B cell (primary cell): ENCODE data around the gene CCDC187. TPM values are rescaled to one million over a fixed set of nuclear protein-coding genes. Genes with fewer than 3 reads are reported as not detected.
"Not testable (repeated sequence)": the region's sequence is repeated elsewhere in the genome, so short reads cannot be mapped to it uniquely, and the experiment has no call there.

Source experiments
- ATAC-seq: fragments of 200-7000 bp; cut with Tn5 transposase; one replicate; pipeline ENCODE4 v1.10.0; 2021; ENCODE audit warnings: low read depth, mild to moderate bottlenecking, moderate number of reproducible peaks, moderate library complexity
- CTCF ChIA-PET: fragments of 350-600 bp; sonication (Branson Sonifier 250); formaldehyde crosslinking; loops from one replicate; lab custom pipeline; 2021; ENCODE audit warnings: antibody characterized with exemption, inconsistent platforms; lab: Charles Lee
- POLR2A ChIA-PET: fragments of 350-600 bp; sonication (Branson Sonifier 250); formaldehyde crosslinking; loops from one replicate; lab custom pipeline; 2021; ENCODE audit warnings: antibody characterized with exemption; lab: Charles Lee
- DNase-seq: peaks from one replicate; pipeline ENCODE4 v3.0.0; 2013
- H2AFZ ChIP-seq: 2 replicates; pipeline ENCODE4 v1.6.1; 2012; ENCODE audit warnings: mild to moderate bottlenecking, low read depth, low read length; ENCODE audit not compliant: insufficient read depth, poor library complexity, severe bottlenecking
- H3K27ac ChIP-seq, 2 donors: 1 replicate in 1 of 2; 2 replicates in 1 of 2; pipeline ENCODE4 v1.5.1; 2012 to 2013; ENCODE audit warnings: low read length in 2 of 2, mild to moderate bottlenecking in 2 of 2, moderate library complexity in 1 of 2
- H3K27me3 ChIP-seq, 4 experiments: fragments of 200-600 bp in 1 of 4; sonication (generic) in 1 of 4; replicated peaks in 1 of 4; 1 replicate in 2 of 4; 2 replicates in 2 of 4; pipeline versions ENCODE4 v1.6.1 to v1.7.0; 2013 to 2016; ENCODE audit warnings: low read length in 3 of 4, mild to moderate bottlenecking in 2 of 4, mixed read lengths in 1 of 4, moderate library complexity in 1 of 4; ENCODE audit not compliant: insufficient read depth in 4 of 4, control insufficient read depth in 3 of 4; ENCODE audit errors: control extremely low read depth in 1 of 4
- H3K36me3 ChIP-seq, 2 experiments: replicated peaks in 1 of 2; 1 replicate in 1 of 2; 2 replicates in 1 of 2; pipeline versions ENCODE4 v1.6.1 to v1.7.1; 2013; ENCODE audit warnings: low read length in 1 of 2; ENCODE audit not compliant: insufficient read depth in 2 of 2, control insufficient read depth in 1 of 2; ENCODE audit errors: control extremely low read depth in 1 of 2, extremely low read depth in 1 of 2
- H3K4me1 ChIP-seq, 2 donors: fragments of 200-600 bp in 1 of 2; sonication (generic) in 1 of 2; 1 replicate in 1 of 2; 2 replicates in 1 of 2; pipeline versions ENCODE4 v1.5.1 to v1.6.1; 2013 to 2017; ENCODE audit warnings: low read length in 2 of 2; ENCODE audit not compliant: control insufficient read depth in 2 of 2, insufficient read depth in 2 of 2
- H3K4me2 ChIP-seq: replicated peaks from 2 replicates; pipeline ENCODE3; 2012; ENCODE audit warnings: mild to moderate bottlenecking, low read depth, low read length; ENCODE audit not compliant: poor library complexity, severe bottlenecking
- H3K4me3 ChIP-seq, 5 experiments: fragments of 200-600 bp in 1 of 5; sonication (generic) in 1 of 5; 1 replicate in 3 of 5; 2 replicates in 2 of 5; pipeline versions ENCODE4 v1.5.1 to v1.7.0; 2011 to 2016; ENCODE audit warnings: low read length in 4 of 5, mild to moderate bottlenecking in 4 of 5, low read depth in 2 of 5, control low read depth in 1 of 5, moderate library complexity in 1 of 5; ENCODE audit not compliant: insufficient read depth in 1 of 5; ENCODE audit errors: control extremely low read depth in 1 of 5, extremely low read depth in 1 of 5
- H3K79me2 ChIP-seq: fragments of 200-600 bp; sonication (generic); one replicate; pipeline ENCODE4 v1.6.0; 2016; ENCODE audit warnings: low read length; ENCODE audit not compliant: control insufficient read depth, insufficient read depth
- H3K9ac ChIP-seq: fragments of 200-600 bp; sonication (generic); 2 replicates; pipeline ENCODE4 v1.6.1; 2017; ENCODE audit warnings: mild to moderate bottlenecking, low read length, moderate library complexity
- H3K9me3 ChIP-seq, 3 donors: one replicate each; pipeline versions ENCODE4 v1.6.1 to v1.7.1; 2013; ENCODE audit warnings: low read length in 2 of 3; ENCODE audit not compliant: control insufficient read depth in 2 of 3, insufficient read depth in 1 of 3; ENCODE audit errors: control extremely low read depth in 1 of 3
- H4K20me1 ChIP-seq: 2 replicates; pipeline ENCODE4 v1.6.0; 2012; ENCODE audit warnings: mild to moderate bottlenecking, low read length; ENCODE audit not compliant: insufficient read depth, control insufficient read depth, poor library complexity, severe bottlenecking
- H3K27ac Mint-ChIP-seq: one replicate; pipeline ENCODE4 v1.8.0; 2021; ENCODE audit warnings: mixed read lengths
- H3K27me3 Mint-ChIP-seq: one replicate; pipeline ENCODE4 v1.8.0; 2021; ENCODE audit warnings: mixed read lengths
- H3K4me1 Mint-ChIP-seq: one replicate; pipeline ENCODE4 v1.8.0; 2021; ENCODE audit warnings: mixed read lengths
- H3K4me3 Mint-ChIP-seq: one replicate; pipeline ENCODE4 v1.8.0; 2021; ENCODE audit warnings: mixed read lengths
- H3K9me3 Mint-ChIP-seq: one replicate; pipeline ENCODE4 v1.8.0; 2022; ENCODE audit warnings: mixed read lengths; ENCODE audit not compliant: insufficient read depth
- CTCF ChIP-seq: fragments of 200-600 bp; IDR thresholded peaks from one replicate; pipeline ENCODE4 v1.8.0; 2022; ENCODE audit warnings: antibody characterized with exemption, mild to moderate bottlenecking
- EZH2 ChIP-seq: IDR thresholded peaks from 2 replicates; pipeline ENCODE4 v1.6.1; 2012; ENCODE audit warnings: borderline replicate concordance, low read depth, mild to moderate bottlenecking, moderate library complexity, low read length; ENCODE audit not compliant: insufficient read depth, poor library complexity, severe bottlenecking
- WGBS: methylation state at CpG from one replicate; pipeline ENCODE4 v1.1.5; 2013; ENCODE audit warnings: missing lambda C conversion rate; ENCODE audit not compliant: insufficient coverage; 5-methylcytosine and 5-hydroxymethylcytosine counted together
- intact Hi-C: fragments of 100-400 bp; cut with micrococcal nuclease; formaldehyde crosslinking; loops from one replicate; pipeline ENCODE4 v1.10.0; 2022
- polyA plus RNA-seq: library from polyadenylated mRNA; depleted of rRNA; stranded (reverse); fragments of >200 nt; gene quantifications from 2 replicates; pipeline ENCODE4 v1.2.3, GENCODE V29; 2012
- total RNA-seq, 2 donors: library from RNA; stranded (reverse); fragments of 120-200 nt in 1 of 2; gene quantifications; 1 replicate in 1 of 2; 2 replicates in 1 of 2; pipeline versions ENCODE4 v1.2.3 to v1.2.4, GENCODE V29; 2013 to 2022

CCDC187 gene
- total and polyA plus RNA-seq, 2 donors (not counting 1 experiment from before 2014, with no cell fraction given): 1.5 to 7.6 TPM

- H2AFZ ChIP-seq: no peak overlapping the region
- H3K36me3 ChIP-seq: no peaks in the 10 kb centered on the region
- no peaks in the 10 kb centered on the region for H3K4me1 Mint-ChIP-seq
- TF ChIP-seq EZH2 (no peak), CTCF (no peak)
- ChIA-PET POLR2A (no interaction called here), CTCF (no interaction called here)
- no peaks in the 10 kb centered on the region for H3K79me2 ChIP-seq
- no peak for DNase-seq
- H3K9me3 ChIP-seq: no peaks in the 10 kb centered on the region
- H3K4me2 ChIP-seq: no peak overlapping the region
- no peaks in the 10 kb centered on the region for H3K27me3 ChIP-seq
- no peaks in the 10 kb centered on the region for H4K20me1 ChIP-seq
- H3K27ac Mint-ChIP-seq: no peak overlapping the region
- H3K27me3 Mint-ChIP-seq: no peaks in the 10 kb centered on the region
- intact Hi-C loops: no loop called here
- H3K27ac ChIP-seq: no peak overlapping the region
- WGBS: 87% methylated on average over 16 of the region's 16 CpGs
- ATAC-seq: no peak
- H3K4me3 Mint-ChIP-seq: no peak overlapping the region
- H3K9me3 Mint-ChIP-seq: no peaks in the 10 kb centered on the region
- no peaks in the 10 kb centered on the region for H3K4me1 ChIP-seq
- no peak overlapping the region for H3K4me3 ChIP-seq
- H3K9ac ChIP-seq: no peak overlapping the region
Observed at GRCh38 chr9:136352682-136353081, 48.8 kb upstream of the CCDC187 start.

- CTCF ChIA-PET, intact Hi-C loops: not testable (repeated sequence)
- WGBS: 98% methylated on average over 11 of the region's 24 CpGs
Observed at GRCh38 chr9:136351868-136352267, 48.0 kb upstream of the CCDC187 start.

More at GRCh38 chr9:136351868-136352267, 48.0 kb upstream of the CCDC187 start:
- H3K27ac Mint-ChIP-seq, H4K20me1 ChIP-seq, POLR2A ChIA-PET, H3K4me3 Mint-ChIP-seq, H3K9me3 ChIP-seq, H3K4me2 ChIP-seq, H3K79me2 ChIP-seq, H3K27ac ChIP-seq, H3K9ac ChIP-seq, H3K27me3 Mint-ChIP-seq, H2AFZ ChIP-seq, H3K27me3 ChIP-seq, H3K4me3 ChIP-seq, H3K4me1 ChIP-seq, ATAC-seq, H3K9me3 Mint-ChIP-seq, H3K4me1 Mint-ChIP-seq, H3K36me3 ChIP-seq, DNase-seq: not testable (repeated sequence)
